K562 (cell line): Measurements from ENCODE around the gene LAMA1.

Source experiments
- CBFB ChIP-seq: sonication (generic); formaldehyde crosslinking; IDR thresholded peaks from 2 replicates; pipeline ENCODE4 v1.4.0; 2020; ENCODE audit warnings: mild to moderate bottlenecking, missing genetic modification reagents
- DNMT1 ChIP-seq: fragments of 450-650 bp; IDR thresholded peaks from 2 replicates; pipeline ENCODE4 v1.6.1; 2016; ENCODE audit warnings: antibody characterized with exemption, mild to moderate bottlenecking
- EP300 ChIP-seq: IDR thresholded peaks from 2 replicates; pipeline ENCODE4 v1.6.1; 2012; ENCODE audit warnings: low read length, improper control_type of control experiment
- SIN3B ChIP-seq: fragments of 450-650 bp; IDR thresholded peaks from 2 replicates; pipeline ENCODE4 v1.6.1; 2017; ENCODE audit warnings: low read depth, mild to moderate bottlenecking, moderate library complexity
- SREBF1 ChIP-seq: fragments of 150-350 bp; IDR thresholded peaks from 2 replicates; pipeline ENCODE4 v1.6.1; 2014; ENCODE audit warnings: antibody characterized with exemption, low read depth, low read length, borderline replicate concordance
- TGIF2 ChIP-seq: sonication (generic); formaldehyde crosslinking; IDR thresholded peaks from 2 replicates; pipeline ENCODE4 v1.8.1; 2022; ENCODE audit warnings: mild to moderate bottlenecking, missing genetic modification reagents, moderate library complexity
- ZNF274 ChIP-seq: IDR thresholded peaks from 2 replicates; pipeline ENCODE4 v1.6.1; 2011; ENCODE audit warnings: low read depth, mild to moderate bottlenecking, low read length, moderate library complexity, borderline replicate concordance

GRCh38 chr18:7116001-7116730, 1.4 kb downstream of the LAMA1 start:
- no peak for TF ChIP-seq SIN3B
- no peak for TF ChIP-seq DNMT1
- TF ChIP-seq ZNF274: no peak
- TF ChIP-seq TGIF2: no peak
- no peak for TF ChIP-seq SREBF1
- TF ChIP-seq CBFB (CRISPR knock-in tag): no peak
- TF ChIP-seq EP300: no peak
